Stomach smooth muscle (tissue), 2 donors: ENCODE data around the gene BTN3A1.
"Not testable (repeated sequence)": the region's sequence is repeated elsewhere in the genome, so short reads cannot be mapped to it uniquely, and the experiment has no call there.

Source experiments
- H3K27ac ChIP-seq: one replicate; pipeline ENCODE4 v1.7.0; 2013; ENCODE audit warnings: mild to moderate bottlenecking, low read length, inconsistent platforms
- H3K27me3 ChIP-seq, 2 donors: one replicate each; pipeline ENCODE4 v1.7.0; 2013; ENCODE audit warnings: low read length in 2 of 2; ENCODE audit not compliant: insufficient read depth in 2 of 2, control insufficient read depth in 1 of 2
- H3K36me3 ChIP-seq, 2 donors: one replicate each; pipeline ENCODE4 v1.7.0; 2013; ENCODE audit warnings: low read length in 2 of 2; ENCODE audit not compliant: control insufficient read depth in 2 of 2, insufficient read depth in 2 of 2
- H3K4me1 ChIP-seq: one replicate; pipeline ENCODE4 v1.7.0; 2013; ENCODE audit warnings: low read length; ENCODE audit not compliant: control insufficient read depth, insufficient read depth
- H3K4me3 ChIP-seq, 2 donors: one replicate each; pipeline ENCODE4 v1.7.0; 2013; ENCODE audit warnings: low read length in 2 of 2
- H3K9ac ChIP-seq, 2 donors: one replicate each; pipeline ENCODE4 v1.7.0; 2013; ENCODE audit warnings: low read length in 2 of 2, mild to moderate bottlenecking in 1 of 2
- H3K9me3 ChIP-seq, 2 donors: one replicate each; pipeline ENCODE4 v1.7.0; 2013; ENCODE audit warnings: low read length in 2 of 2; ENCODE audit not compliant: control insufficient read depth in 2 of 2
- donor health status: healthy.
- donor health status: Pancreatic carcinoma.

Gene BTN3A1

GRCh38 chr6:26401987-26402658 lies at the start of gene BTN3A1:
Gene BTN3A1 (plus strand): TSS chr6:26402275. CDS start chr6:26405564, 3,289 bp downstream.
- H3K4me1 ChIP-seq = peaks cover 4% of the 10 kb centered on the region
- no peaks in the 10 kb centered on the region for H3K27me3 ChIP-seq
- H3K4me3 ChIP-seq = peak within 1 kb of the TSS; percentile 92 to 93
- H3K36me3 ChIP-seq = peaks cover 3 to 8% of the 10 kb centered on the region in 2 donors
- H3K9me3 ChIP-seq = no peaks in the 10 kb centered on the region
- H3K9ac ChIP-seq = peak within 1 kb of the TSS; percentile 72 to 73
- peak within 1 kb of the TSS; percentile 70 for H3K27ac ChIP-seq

GRCh38 chr6:26352315-26352714 lies 49.8 kb upstream of the BTN3A1 start:
- no peaks in the 10 kb centered on the region for H3K9me3 ChIP-seq

GRCh38 chr6:26354162-26354561 lies 47.9 kb upstream of the BTN3A1 start:
- H3K4me1 ChIP-seq = no peaks in the 10 kb centered on the region
- no peaks in the 10 kb centered on the region for H3K9me3 ChIP-seq
- no peaks in the 10 kb centered on the region for H3K36me3 ChIP-seq
- H3K4me3 ChIP-seq = no peak overlapping the region
- no peak overlapping the region for H3K27ac ChIP-seq
- H3K9ac ChIP-seq = no peak overlapping the region
- peaks cover 0 to 2% of the 10 kb centered on the region in 2 donors for H3K27me3 ChIP-seq

More at GRCh38 chr6:26352315-26352714, 49.8 kb upstream of the BTN3A1 start:
- Histone ChIP-seq H3K27ac (no peak overlapping the region), H3K4me3 (no peak overlapping the region), H3K4me1 (no peaks in the 10 kb centered on the region), H3K27me3 (peaks cover 0 to 2% of the 10 kb centered on the region in 2 donors), H3K9ac (no peak overlapping the region), H3K36me3 (no peaks in the 10 kb centered on the region)

DNA sequence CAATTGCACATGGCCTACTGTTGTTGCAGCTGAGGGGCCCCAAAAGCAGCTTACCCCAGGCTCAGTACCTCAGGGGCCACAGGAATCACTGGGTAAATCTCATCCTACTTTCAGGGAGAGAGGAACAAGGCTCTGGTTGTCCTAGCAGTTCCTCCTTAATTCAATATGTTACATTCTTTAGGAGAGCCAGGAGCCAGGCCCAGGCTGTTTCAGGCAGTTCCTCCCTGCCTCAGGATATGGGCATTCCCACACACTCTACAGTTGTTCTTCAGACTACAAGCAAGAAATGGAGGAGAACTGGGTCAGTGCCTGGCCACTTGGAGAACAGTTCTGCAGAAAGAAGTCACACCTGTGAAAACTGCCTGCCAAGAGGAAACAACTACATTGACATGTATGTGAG lies 46.7 kb upstream of the BTN3A1 start:
- Histone ChIP-seq H3K36me3 (no peaks in the 10 kb centered on the region), H3K27me3 (peaks cover 0 to 2% of the 10 kb centered on the region in 2 donors), H3K4me3 (no peak overlapping the region), H3K9ac (no peak overlapping the region), H3K4me1 (no peaks in the 10 kb centered on the region), H3K9me3 (no peaks in the 10 kb centered on the region), H3K27ac (no peak overlapping the region)

DNA sequence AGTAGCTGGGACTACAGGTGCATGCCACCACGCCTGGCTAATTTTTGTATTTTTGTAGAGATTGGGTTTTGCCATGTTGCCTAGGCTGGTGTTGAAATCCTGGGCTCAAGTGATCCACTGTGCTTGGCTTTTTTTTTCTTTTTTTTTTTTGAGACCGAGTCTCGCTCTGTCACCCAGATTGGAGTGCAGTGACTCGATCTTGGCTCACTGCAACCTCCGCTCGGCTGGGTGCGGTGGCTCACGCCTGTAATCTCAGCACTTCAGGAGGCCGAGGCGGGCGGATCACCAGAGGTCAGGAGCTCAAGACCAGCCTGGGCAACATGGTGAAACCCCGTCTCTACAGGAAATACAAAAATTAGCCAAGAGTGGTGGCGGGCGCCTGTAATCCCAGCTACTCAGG lies 44.5 kb upstream of the BTN3A1 start:
- H3K4me3 ChIP-seq, H3K27ac ChIP-seq, H3K9ac ChIP-seq, H3K36me3 ChIP-seq, H3K27me3 ChIP-seq, H3K4me1 ChIP-seq, H3K9me3 ChIP-seq: not testable (repeated sequence)

DNA sequence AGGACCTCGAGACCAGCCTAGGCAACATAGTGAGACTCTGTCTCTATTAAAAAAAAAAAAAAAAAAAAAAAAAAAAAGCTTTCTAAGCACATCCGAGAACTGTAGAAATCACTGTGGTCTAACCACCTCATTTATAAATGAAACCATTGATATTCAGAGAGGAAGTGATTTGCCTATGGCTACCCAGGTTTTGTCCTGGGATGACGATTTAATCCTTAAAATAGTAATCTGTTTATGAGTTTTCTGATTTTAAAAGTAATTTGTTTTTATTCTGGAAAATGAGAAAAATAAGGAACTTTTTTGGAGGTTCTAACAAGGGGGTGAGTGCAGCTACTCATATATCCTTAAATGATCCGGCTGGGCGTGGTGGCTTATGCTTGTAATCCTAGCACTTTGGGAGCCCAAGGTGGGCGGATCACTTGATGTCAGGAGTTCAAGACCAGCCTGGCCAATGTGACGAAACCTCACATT lies 43.5 kb upstream of the BTN3A1 start:
- Histone ChIP-seq H3K36me3 (no peaks in the 10 kb centered on the region), H3K9me3 (no peaks in the 10 kb centered on the region), H3K4me3 (no peak overlapping the region), H3K27ac (no peak overlapping the region), H3K4me1 (no peaks in the 10 kb centered on the region), H3K27me3 (peaks cover 0 to 2% of the 10 kb centered on the region in 2 donors), H3K9ac (no peak overlapping the region)

GRCh38 chr6:26359765-26360164 lies 42.3 kb upstream of the BTN3A1 start:
- H3K4me1 ChIP-seq = peaks cover 4% of the 10 kb centered on the region
- no peak overlapping the region for H3K4me3 ChIP-seq
- peaks cover 0 to 2% of the 10 kb centered on the region in 2 donors for H3K27me3 ChIP-seq
- H3K36me3 ChIP-seq = no peaks in the 10 kb centered on the region
- no peak overlapping the region for H3K27ac ChIP-seq
- no peak overlapping the region for H3K9ac ChIP-seq
- H3K9me3 ChIP-seq = no peaks in the 10 kb centered on the region

GRCh38 chr6:26360451-26361416 lies 41.3 kb upstream of the BTN3A1 start:
- H3K27ac ChIP-seq = no peak overlapping the region
- H3K9ac ChIP-seq = no peak overlapping the region
- peaks cover 4% of the 10 kb centered on the region for H3K4me1 ChIP-seq
- no peaks in the 10 kb centered on the region for H3K36me3 ChIP-seq
- H3K27me3 ChIP-seq = no peaks in the 10 kb centered on the region
- no peaks in the 10 kb centered on the region for H3K9me3 ChIP-seq
- H3K4me3 ChIP-seq = no peak overlapping the region

DNA sequence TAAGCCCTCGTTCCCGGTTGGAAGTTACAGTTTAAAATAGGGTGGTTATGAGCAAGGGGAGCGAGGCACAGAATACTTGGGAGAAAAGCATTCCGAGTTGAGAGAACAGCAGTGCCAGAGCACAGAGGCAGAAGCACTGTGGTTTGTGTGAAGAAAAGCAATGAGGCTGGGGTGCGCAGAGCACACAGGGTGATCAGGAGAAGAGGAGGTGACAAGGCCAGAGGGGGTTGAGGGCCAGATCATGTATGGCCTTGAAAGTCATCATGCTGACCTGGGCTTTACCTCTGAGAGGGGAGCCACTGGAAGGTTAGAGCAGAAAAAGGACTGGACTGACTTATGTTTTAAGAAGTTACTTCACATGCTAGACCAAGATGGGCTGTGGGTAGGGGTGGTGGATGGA lies 40.5 kb upstream of the BTN3A1 start:
- Histone ChIP-seq H3K27ac (no peak overlapping the region), H3K9ac (no peak overlapping the region), H3K27me3 (no peaks in the 10 kb centered on the region), H3K9me3 (no peaks in the 10 kb centered on the region), H3K36me3 (no peaks in the 10 kb centered on the region), H3K4me1 (peaks cover 4% of the 10 kb centered on the region), H3K4me3 (no peak overlapping the region)

DNA sequence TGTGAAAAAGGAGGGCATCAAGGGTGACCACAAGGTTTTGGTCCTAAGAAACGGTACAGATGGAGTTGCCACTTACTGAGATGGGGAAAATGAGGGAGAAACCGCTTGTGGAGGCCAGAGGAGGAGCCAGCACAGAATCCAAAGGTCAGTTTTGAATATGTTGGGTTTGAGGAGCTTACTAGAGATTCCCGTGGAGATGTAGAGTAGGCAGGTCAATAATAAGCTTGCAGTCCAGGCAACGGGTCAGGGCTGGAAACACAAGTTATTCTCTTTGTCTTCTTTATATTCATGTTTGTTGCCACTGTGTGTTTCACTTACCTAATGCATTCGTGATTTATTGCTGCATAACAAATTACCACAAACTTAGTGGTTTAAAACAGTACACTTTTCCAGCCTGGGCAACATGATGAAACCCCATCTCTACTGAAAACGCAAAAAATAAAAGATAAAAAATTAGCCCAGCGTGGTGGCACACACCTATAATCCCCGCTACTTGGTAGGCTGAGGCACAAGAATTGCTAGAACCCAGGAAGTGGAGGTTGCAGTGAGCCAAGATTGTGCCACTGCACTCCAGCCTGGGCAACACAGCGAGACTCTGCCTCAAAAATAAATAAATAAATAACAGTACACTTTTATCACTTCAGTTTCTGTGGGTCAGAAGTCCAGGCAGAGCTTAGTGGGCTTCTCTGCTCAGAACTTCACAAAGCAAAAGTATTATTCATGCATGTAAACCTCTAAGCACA lies 39.8 kb upstream of the BTN3A1 start:
- H3K4me1 ChIP-seq = peaks cover 4% of the 10 kb centered on the region
- no peaks in the 10 kb centered on the region for H3K36me3 ChIP-seq
- H3K9me3 ChIP-seq = no peaks in the 10 kb centered on the region
- H3K27me3 ChIP-seq = no peaks in the 10 kb centered on the region
- H3K9ac ChIP-seq = no peak overlapping the region
- no peak overlapping the region for H3K27ac ChIP-seq
- H3K4me3 ChIP-seq = no peak overlapping the region
